SU-DHL-6 (cell line): ENCODE data around the gene TMEM97.

Experiments used
- H2AFZ ChIP-seq: fragments of 200-600 bp; sonication (generic); 2 replicates; pipeline ENCODE4 v1.6.1; 2014; ENCODE audit warnings: low read depth, mild to moderate bottlenecking, moderate library complexity, mixed read lengths, antibody characterized with exemption, low read length; ENCODE audit not compliant: severe bottlenecking
- H3F3A ChIP-seq: fragments of 200-600 bp; shearing (Covaris generic); 2 replicates; pipeline ENCODE4 v1.6.0; 2016; ENCODE audit warnings: antibody characterized with exemption, mild to moderate bottlenecking; ENCODE audit not compliant: insufficient read depth
- H3K27ac ChIP-seq: fragments of 200-600 bp; sonication (generic); 2 replicates; pipeline ENCODE4 v1.5.1; 2016; ENCODE audit warnings: low read depth, mild to moderate bottlenecking, low read length, moderate library complexity, mixed read lengths
- H3K27me3 ChIP-seq: fragments of 200-600 bp; sonication (generic), shearing (Covaris generic); 2 replicates; pipeline ENCODE4 v1.6.0; 2014; ENCODE audit warnings: mild to moderate bottlenecking, low read length
- H3K36me3 ChIP-seq: fragments of 200-600 bp; sonication (generic); 2 replicates; pipeline ENCODE4 v1.6.1; 2014; ENCODE audit warnings: mild to moderate bottlenecking, low read length, mixed read lengths
- H3K4me2 ChIP-seq: fragments of 300-600, 200-600 bp; shearing (Covaris generic), sonication (generic); 2 replicates; pipeline ENCODE4 v1.6.0; 2014; ENCODE audit warnings: low read length, low read depth, mild to moderate bottlenecking; ENCODE audit not compliant: poor library complexity, severe bottlenecking
- H3K4me3 ChIP-seq: fragments of 200-600 bp; sonication (generic); 2 replicates; pipeline ENCODE4 v1.5.1; 2014; ENCODE audit warnings: antibody characterized with exemption, low read length, mild to moderate bottlenecking, mixed read lengths; ENCODE audit not compliant: insufficient read depth, poor library complexity, severe bottlenecking
- H3K79me2 ChIP-seq: fragments of 200-600 bp; sonication (generic); 2 replicates; pipeline ENCODE4 v1.6.1; 2014; ENCODE audit warnings: mild to moderate bottlenecking, low read length, moderate library complexity; ENCODE audit not compliant: insufficient read depth
- H3K9ac ChIP-seq: fragments of 200-600 bp; sonication (generic); 2 replicates; pipeline ENCODE4 v1.7.0; 2014; ENCODE audit warnings: mild to moderate bottlenecking, low read length
- H3K9me2 ChIP-seq: fragments of 200-600 bp; sonication (generic); replicated peaks from 2 replicates; pipeline ENCODE4 v1.6.1; 2014; ENCODE audit warnings: low read length; ENCODE audit not compliant: insufficient read depth
- H3K9me3 ChIP-seq: fragments of 200-600 bp; sonication (generic); 2 replicates; pipeline ENCODE4 v1.6.1; 2014; ENCODE audit warnings: low read length, mixed read lengths; ENCODE audit not compliant: insufficient read depth
- H4K20me1 ChIP-seq: fragments of 200-600 bp; sonication (generic); 2 replicates; pipeline ENCODE4 v1.6.1; 2014; ENCODE audit warnings: low read depth, mild to moderate bottlenecking, antibody characterized with exemption, low read length, moderate library complexity, mixed read lengths
- EZH2phosphoT487 ChIP-seq: fragments of 200-600 bp; sonication (generic), shearing (Covaris generic); conservative IDR thresholded peaks from 2 replicates; pipeline ENCODE4 v1.6.1; 2018; ENCODE audit warnings: mild to moderate bottlenecking, antibody characterized with exemption, low read length, moderate library complexity, mixed read lengths
- TF ChIP-seq, protein P1 (sequence below): fragments of 200-600 bp; sonication (generic); IDR thresholded peaks from one replicate; pipeline ENCODE4 v1.5.1; 2017; ENCODE audit warnings: antibody characterized with exemption, mild to moderate bottlenecking, low read length, moderate library complexity; ENCODE audit not compliant: insufficient read depth, poor library complexity, severe bottlenecking

The TMEM97 gene

DNA sequence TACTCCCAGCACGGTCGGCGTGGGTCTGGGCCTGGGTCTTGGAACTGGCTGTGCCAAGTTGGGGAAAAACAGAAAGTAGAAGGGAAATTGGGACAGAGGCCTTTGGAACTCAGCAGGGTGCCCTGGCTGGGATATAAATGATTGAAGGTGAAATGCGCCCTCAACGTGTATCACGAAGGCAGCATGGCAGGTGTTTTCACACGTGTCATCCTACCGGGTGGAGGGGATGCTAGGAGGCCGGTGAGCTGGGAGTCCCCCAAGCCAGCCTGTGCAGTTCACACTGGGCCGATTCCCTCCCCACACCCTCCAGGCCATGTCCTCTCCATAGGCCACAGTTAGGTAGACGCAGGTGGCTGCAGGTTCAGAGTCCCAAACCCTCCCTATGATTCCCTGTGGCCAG lies 22.5 kb downstream of the TMEM97 start:
- H3K27me3 ChIP-seq, result no peaks in the 10 kb centered on the region
- no peak overlapping the region for H3K4me2 ChIP-seq
- no peak overlapping the region for H3K27ac ChIP-seq
- no peaks in the 10 kb centered on the region for H3F3A ChIP-seq
- no peaks in the 10 kb centered on the region for H3K9me2 ChIP-seq
- H2AFZ ChIP-seq, result no peak overlapping the region
- TF ChIP-seq, protein P1, sequence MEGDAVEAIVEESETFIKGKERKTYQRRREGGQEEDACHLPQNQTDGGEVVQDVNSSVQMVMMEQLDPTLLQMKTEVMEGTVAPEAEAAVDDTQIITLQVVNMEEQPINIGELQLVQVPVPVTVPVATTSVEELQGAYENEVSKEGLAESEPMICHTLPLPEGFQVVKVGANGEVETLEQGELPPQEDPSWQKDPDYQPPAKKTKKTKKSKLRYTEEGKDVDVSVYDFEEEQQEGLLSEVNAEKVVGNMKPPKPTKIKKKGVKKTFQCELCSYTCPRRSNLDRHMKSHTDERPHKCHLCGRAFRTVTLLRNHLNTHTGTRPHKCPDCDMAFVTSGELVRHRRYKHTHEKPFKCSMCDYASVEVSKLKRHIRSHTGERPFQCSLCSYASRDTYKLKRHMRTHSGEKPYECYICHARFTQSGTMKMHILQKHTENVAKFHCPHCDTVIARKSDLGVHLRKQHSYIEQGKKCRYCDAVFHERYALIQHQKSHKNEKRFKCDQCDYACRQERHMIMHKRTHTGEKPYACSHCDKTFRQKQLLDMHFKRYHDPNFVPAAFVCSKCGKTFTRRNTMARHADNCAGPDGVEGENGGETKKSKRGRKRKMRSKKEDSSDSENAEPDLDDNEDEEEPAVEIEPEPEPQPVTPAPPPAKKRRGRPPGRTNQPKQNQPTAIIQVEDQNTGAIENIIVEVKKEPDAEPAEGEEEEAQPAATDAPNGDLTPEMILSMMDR, result no peak
- TF ChIP-seq EZH2phosphoT487, result no peak
- H3K4me3 ChIP-seq, result no peak overlapping the region
- H3K9ac ChIP-seq, result no peak overlapping the region
- H3K36me3 ChIP-seq, result no peaks in the 10 kb centered on the region
- no peaks in the 10 kb centered on the region for H4K20me1 ChIP-seq
- H3K9me3 ChIP-seq, result no peaks in the 10 kb centered on the region
- H3K79me2 ChIP-seq, result no peaks in the 10 kb centered on the region

DNA sequence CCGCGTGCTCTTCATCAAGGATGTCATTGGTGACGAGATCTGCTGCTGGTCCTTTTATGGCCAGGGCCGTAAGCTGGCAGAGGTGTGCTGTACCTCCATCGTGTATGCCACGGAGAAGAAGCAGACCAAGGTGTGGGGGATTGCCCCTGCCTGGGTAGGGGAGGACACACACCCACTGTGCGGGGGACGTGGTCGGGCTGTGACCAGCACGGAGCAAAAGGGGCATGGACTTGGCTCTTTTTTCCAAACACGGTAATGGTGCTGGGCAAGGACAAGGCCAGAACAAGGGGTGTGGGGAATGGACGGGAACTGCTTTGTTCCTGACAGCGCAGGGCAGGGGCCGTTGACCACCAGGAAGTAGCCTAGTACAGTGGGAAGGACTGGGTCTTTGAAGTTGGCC lies 23.3 kb downstream of the TMEM97 start:
- H3K9me3 ChIP-seq, result no peaks in the 10 kb centered on the region
- H3K4me2 ChIP-seq, result no peak overlapping the region
- no peak overlapping the region for H3K9ac ChIP-seq
- no peaks in the 10 kb centered on the region for H3K36me3 ChIP-seq
- no peaks in the 10 kb centered on the region for H3K79me2 ChIP-seq
- no peak overlapping the region for H2AFZ ChIP-seq
- no peak overlapping the region for H3K27ac ChIP-seq
- TF ChIP-seq, protein P1, result no peak
- no peak for TF ChIP-seq EZH2phosphoT487
- no peaks in the 10 kb centered on the region for H4K20me1 ChIP-seq
- no peak overlapping the region for H3K4me3 ChIP-seq
- H3K27me3 ChIP-seq, result no peaks in the 10 kb centered on the region
- H3F3A ChIP-seq, result no peaks in the 10 kb centered on the region
- H3K9me2 ChIP-seq, result no peaks in the 10 kb centered on the region

DNA sequence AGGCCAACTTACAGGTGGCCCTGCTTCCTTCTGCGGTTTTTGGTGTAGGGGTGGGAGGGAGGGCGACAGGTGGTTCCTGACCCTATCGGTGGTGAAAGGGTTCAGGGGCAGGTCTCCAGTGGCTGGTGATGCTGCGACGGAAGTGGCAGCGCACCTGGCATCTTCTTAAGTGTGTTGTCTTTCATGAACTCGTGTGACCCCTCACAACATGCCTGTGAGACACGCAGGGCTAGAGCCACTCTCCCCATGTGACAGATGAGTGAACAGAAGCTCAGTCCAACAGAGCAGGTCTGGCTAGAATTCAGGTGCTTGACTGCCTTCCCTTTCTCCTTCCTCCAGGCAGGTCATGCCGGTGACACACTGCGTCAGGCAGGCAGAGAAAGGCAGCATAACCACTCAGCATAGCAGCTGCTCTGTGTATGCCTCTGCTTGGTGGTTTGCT lies 24.5 kb downstream of the TMEM97 start:
- Histone ChIP-seq H4K20me1 (no peaks in the 10 kb centered on the region), H3K4me2 (no peak overlapping the region)

More for the DNA sequence above, 24.5 kb downstream of the TMEM97 start:
- TF ChIP-seq, protein P1, result no peak
- TF ChIP-seq EZH2phosphoT487, result no peak
- H3K36me3 ChIP-seq, result no peaks in the 10 kb centered on the region
- H3K9me3 ChIP-seq, result no peaks in the 10 kb centered on the region
- no peak overlapping the region for H2AFZ ChIP-seq
- H3K9ac ChIP-seq, result no peak overlapping the region
- H3K79me2 ChIP-seq, result no peaks in the 10 kb centered on the region
- H3K27me3 ChIP-seq, result no peaks in the 10 kb centered on the region
- H3F3A ChIP-seq, result no peaks in the 10 kb centered on the region
- H3K4me3 ChIP-seq, result no peak overlapping the region
- H3K27ac ChIP-seq, result peak overlapping the region; percentile 43; the same call in 1 of the 2 replicates
- H3K9me2 ChIP-seq, result no peaks in the 10 kb centered on the region
